Coronary artery (tissue), 2 donors: ENCODE data around the gene IGSF6.

Source experiments
- DNase-seq: peaks from one replicate; pipeline ENCODE4 v3.0.0-alpha.2; 2017; ENCODE audit warnings: low spot score
- H3K27ac ChIP-seq, 2 donors: fragments of 200-600 bp; sonication (generic); one replicate each; pipeline ENCODE4 v1.5.1; 2016 to 2019
- H3K4me3 ChIP-seq: fragments of 200-600 bp; sonication (generic); 2 replicates; pipeline ENCODE4 v1.5.1; 2016; ENCODE audit warnings: mild to moderate bottlenecking, moderate library complexity
- TF ChIP-seq, protein P1 (sequence below): fragments of 200-600 bp; sonication (generic); IDR thresholded peaks from one replicate; pipeline ENCODE4 v1.5.1; 2019; ENCODE audit warnings: antibody characterized with exemption

The IGSF6 gene

DNA sequence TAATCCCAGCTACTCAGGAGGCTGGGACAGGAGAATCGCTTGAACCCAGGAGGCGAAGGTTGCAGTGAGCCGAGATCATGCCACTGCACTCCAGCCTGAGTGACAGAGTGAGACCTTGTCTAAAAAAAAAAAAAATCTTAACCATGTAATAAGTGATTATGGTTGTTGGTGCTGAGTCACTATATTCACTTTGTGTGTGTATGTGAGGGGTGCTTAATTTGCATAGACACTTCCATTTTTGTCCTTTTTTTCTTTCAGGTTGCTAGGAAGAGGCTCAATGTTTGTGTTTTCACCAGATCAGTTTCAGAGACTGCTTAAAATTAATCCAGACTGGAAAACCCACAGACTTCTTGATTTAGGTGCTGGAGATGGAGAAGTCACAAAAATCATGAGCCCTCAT is 34.8 kb downstream of the IGSF6 start:
- no peak for DNase-seq
- H3K4me3 ChIP-seq, result no peak overlapping the region
- no peak overlapping the region for H3K27ac ChIP-seq
- TF ChIP-seq, protein P1, sequence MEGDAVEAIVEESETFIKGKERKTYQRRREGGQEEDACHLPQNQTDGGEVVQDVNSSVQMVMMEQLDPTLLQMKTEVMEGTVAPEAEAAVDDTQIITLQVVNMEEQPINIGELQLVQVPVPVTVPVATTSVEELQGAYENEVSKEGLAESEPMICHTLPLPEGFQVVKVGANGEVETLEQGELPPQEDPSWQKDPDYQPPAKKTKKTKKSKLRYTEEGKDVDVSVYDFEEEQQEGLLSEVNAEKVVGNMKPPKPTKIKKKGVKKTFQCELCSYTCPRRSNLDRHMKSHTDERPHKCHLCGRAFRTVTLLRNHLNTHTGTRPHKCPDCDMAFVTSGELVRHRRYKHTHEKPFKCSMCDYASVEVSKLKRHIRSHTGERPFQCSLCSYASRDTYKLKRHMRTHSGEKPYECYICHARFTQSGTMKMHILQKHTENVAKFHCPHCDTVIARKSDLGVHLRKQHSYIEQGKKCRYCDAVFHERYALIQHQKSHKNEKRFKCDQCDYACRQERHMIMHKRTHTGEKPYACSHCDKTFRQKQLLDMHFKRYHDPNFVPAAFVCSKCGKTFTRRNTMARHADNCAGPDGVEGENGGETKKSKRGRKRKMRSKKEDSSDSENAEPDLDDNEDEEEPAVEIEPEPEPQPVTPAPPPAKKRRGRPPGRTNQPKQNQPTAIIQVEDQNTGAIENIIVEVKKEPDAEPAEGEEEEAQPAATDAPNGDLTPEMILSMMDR, result no peak

DNA sequence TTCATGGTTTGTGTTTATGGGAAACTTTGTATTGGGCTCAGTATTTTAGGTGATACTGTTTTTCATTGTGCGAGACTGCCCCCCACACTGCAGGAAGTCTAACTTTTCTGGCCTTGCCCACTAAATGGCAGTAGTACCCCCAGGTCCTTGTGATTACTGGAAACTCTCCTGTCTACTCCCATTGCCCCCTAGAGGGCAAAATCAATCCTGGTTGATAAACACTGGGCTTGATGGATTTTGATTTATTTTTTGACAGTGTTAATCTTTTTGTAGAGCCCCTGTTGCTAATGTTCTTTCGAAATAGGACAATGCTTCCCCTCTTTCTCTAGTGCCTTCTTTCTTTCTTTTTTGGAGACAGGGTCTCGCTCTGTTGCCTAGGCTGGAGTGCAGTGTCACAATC is 37.5 kb downstream of the IGSF6 start:
- TF ChIP-seq, protein P1, result no peak
- no peak for DNase-seq
- Histone ChIP-seq H3K4me3 (no peak overlapping the region), H3K27ac (no peak overlapping the region)

DNA sequence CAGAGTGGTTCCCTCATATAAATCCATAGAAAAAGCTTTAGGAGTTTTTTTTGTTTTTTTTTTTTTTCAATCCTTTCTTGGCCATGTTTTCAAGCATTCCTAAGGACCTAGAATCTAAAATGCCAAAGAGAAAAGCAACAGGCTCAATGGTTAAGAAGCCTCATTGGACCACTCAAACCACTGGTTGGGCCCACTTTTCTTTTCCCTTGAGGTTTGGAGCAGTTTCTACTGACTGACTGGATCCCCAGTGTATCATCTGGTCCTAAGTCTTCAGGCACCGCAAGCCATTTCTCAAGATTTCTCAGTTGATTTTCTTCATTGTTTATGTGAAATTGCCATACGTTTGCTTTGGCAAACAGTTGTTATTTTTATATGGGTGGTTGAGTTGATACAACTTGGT is 38.6 kb downstream of the IGSF6 start:
- DNase-seq, result no peak
- Histone ChIP-seq H3K27ac (no peak overlapping the region), H3K4me3 (no peak overlapping the region)
- TF ChIP-seq, protein P1, result no peak

DNA sequence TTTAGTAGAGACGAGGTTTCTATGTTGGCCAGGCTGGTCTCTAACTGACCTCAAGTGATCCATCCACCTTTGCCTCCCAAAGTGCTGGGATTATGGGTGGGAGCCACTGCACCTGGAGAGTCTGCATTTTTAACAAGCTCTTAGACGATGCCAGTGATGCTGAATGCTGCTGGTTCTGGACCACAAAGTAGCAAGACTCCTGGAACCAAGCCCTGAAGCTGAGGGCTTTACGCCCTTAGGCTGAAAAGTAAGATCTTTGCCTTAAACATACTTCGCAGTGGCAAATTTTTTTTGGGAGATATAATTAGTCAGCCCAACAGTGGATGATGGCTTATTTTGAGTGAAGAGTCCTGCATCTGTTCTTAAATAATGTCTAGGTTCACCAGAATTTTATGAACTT is 39.0 kb downstream of the IGSF6 start:
- H3K27ac ChIP-seq, result no peak overlapping the region

DNA sequence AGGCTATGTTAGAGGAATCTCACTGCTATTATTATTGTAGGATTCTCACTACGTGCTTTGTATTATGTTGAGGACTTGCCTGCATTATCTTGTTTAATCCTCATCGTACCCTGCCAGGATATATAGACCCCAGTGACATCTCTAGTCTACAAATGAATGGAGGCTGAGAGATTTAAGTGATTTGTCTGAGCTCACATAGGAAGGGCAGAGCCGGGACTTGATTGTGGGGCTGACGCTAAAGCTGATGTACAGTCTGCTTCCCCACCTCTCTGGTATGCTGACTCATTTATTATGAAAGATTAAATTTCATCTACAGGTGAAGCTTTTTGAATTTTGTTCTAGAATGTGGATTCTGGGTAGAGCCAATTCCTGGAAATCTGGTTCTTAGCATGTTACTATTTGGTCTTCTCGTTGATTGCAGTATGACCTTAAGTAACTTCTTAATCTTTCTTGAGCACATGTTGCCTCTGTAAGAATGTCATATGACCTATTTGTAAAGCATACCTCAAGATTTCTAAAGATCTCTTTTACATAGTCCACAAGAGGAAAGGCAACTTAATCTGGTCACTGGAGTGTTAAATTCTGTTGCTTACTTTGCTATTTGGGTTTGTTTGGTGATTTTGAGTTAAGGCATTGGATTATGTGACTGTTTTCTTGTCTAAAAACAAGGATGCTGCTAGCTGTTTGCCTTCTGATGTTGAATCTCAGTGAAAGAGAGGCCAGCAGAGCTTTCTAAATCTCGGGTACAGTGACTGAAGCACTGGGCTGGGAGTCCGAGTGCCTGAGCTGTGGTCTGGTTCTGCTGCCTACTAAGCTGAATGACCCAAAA is 40.6 kb downstream of the IGSF6 start:
- TF ChIP-seq, protein P1, result no peak
- H3K4me3 ChIP-seq, result no peak overlapping the region
- no peak overlapping the region for H3K27ac ChIP-seq
- no peak for DNase-seq

More for the DNA sequence above, 39.0 kb downstream of the IGSF6 start:
- H3K4me3 ChIP-seq, result no peak overlapping the region
- TF ChIP-seq, protein P1, result no peak
- DNase-seq, result no peak

DNA sequence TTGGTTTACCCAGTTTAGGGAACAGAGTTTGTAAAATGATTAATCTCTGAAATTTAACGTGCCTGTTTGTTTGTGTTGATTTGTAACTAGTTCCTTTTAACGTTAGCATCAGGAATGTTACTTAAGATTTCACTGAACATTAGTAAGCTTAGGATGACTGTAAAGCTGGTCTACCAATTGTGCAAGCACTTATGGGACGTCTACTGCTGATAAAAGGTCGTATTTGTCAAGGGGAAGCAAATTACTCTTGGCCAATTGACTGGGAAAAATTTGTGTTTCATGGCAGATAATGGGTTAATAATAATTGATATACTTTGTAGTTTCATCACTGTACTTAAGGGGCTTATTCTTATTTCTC is 41.2 kb downstream of the IGSF6 start:
- no peak for DNase-seq
- TF ChIP-seq, protein P1, result no peak
- Histone ChIP-seq H3K4me3 (no peak overlapping the region), H3K27ac (no peak overlapping the region)

DNA sequence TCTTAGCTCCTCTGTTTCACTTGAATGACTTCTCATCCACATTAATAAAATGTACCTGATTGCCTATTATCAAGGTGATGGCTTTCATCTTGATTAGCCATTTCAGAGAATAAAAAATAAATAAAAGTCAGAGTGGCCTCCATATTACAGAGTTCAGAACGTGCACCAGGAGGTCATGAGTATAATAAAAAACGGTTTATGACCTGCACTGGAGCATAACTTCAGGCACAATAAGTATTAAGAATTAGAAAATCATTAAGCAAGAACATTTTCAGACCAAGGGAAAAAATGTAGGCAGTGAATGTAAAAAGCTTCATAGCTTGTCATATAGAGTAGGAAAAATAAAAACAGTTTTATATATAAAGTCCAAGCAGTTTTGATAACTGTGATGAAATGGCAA is 41.6 kb downstream of the IGSF6 start:
- no peak for DNase-seq
- TF ChIP-seq, protein P1, result no peak
- no peak overlapping the region for H3K27ac ChIP-seq
- no peak overlapping the region for H3K4me3 ChIP-seq
